Activated naive CD8-positive, alpha-beta T cell (primary cell): ENCODE measurements around the gene NEURL1B.

Source experiments
- H3K27ac Mint-ChIP-seq: one replicate; pipeline ENCODE4 v1.8.0; 2021; ENCODE audit warnings: mixed read lengths
- H3K27me3 Mint-ChIP-seq: one replicate; pipeline ENCODE4 v1.8.0; 2021; ENCODE audit warnings: mixed read lengths
- H3K36me3 Mint-ChIP-seq: one replicate; pipeline ENCODE4 v1.8.0; 2021; ENCODE audit warnings: mixed read lengths
- H3K4me1 Mint-ChIP-seq: one replicate; pipeline ENCODE4 v1.8.0; 2021; ENCODE audit warnings: low read depth, mixed read lengths
- H3K4me3 Mint-ChIP-seq: one replicate; pipeline ENCODE4 v1.8.0; 2021; ENCODE audit warnings: mild to moderate bottlenecking, mixed read lengths
- H3K9me3 Mint-ChIP-seq: one replicate; pipeline ENCODE4 v1.8.0; 2021; ENCODE audit warnings: low read depth, mixed read lengths

The NEURL1B gene

GRCh38 chr5:172694541-172694940, 53.5 kb downstream of the NEURL1B start:
- peaks cover 1% of the 10 kb centered on the region for H3K27me3 Mint-ChIP-seq
- no peak overlapping the region for H3K27ac Mint-ChIP-seq
- peaks cover 9% of the 10 kb centered on the region for H3K4me1 Mint-ChIP-seq
- no peaks in the 10 kb centered on the region for H3K36me3 Mint-ChIP-seq
- no peaks in the 10 kb centered on the region for H3K9me3 Mint-ChIP-seq
- H3K4me3 Mint-ChIP-seq, result no peak overlapping the region

- H3K4me3 Mint-ChIP-seq, result no peak overlapping the region
- H3K27me3 Mint-ChIP-seq, result peaks cover 2% of the 10 kb centered on the region
- H3K27ac Mint-ChIP-seq, result peak overlapping the region; percentile 34
- no peaks in the 10 kb centered on the region for H3K36me3 Mint-ChIP-seq
- peaks cover 9% of the 10 kb centered on the region for H3K4me1 Mint-ChIP-seq
- H3K9me3 Mint-ChIP-seq, result no peaks in the 10 kb centered on the region
Measured at GRCh38 chr5:172695232-172696054, 54.4 kb downstream of the NEURL1B start.

DNA sequence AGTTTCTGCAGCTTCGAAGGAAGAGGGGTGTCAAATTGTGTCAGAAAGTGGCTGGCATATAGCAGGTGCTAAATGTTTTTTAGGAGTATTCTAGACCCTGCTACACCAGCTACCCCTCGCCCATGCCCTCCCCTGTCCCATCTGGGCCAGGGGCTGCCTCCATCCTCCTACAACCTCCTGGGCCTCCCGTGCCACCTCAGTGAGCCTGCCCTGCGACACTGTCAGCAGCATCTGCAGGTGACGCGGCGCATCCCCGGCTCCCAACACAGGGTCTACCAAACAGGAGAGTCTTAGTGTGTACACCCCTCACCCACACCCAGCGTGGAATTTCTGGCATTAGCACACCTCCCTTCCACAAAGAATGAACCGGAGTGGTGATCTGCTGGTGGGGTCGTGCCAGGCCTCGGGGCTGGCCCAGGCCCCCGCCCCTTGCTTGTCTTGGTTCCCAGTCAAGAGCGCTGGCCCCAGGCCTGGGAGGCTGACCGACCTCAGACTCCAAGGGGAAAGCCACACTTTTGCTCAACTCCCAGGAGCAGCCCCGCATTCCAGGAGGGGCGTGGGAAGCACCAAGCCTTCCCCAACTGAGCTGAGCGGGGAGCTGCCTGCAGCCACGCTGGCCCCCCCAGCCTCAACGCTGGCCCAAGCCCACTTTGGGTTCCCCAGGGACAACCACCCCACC, 55.2 kb downstream of the NEURL1B start:
- no peaks in the 10 kb centered on the region for H3K36me3 Mint-ChIP-seq
- H3K27ac Mint-ChIP-seq, result no peak overlapping the region
- H3K4me3 Mint-ChIP-seq, result peak overlapping the region; percentile 17
- H3K27me3 Mint-ChIP-seq, result peaks cover 7% of the 10 kb centered on the region
- H3K4me1 Mint-ChIP-seq, result peaks cover 9% of the 10 kb centered on the region
- no peaks in the 10 kb centered on the region for H3K9me3 Mint-ChIP-seq

DNA sequence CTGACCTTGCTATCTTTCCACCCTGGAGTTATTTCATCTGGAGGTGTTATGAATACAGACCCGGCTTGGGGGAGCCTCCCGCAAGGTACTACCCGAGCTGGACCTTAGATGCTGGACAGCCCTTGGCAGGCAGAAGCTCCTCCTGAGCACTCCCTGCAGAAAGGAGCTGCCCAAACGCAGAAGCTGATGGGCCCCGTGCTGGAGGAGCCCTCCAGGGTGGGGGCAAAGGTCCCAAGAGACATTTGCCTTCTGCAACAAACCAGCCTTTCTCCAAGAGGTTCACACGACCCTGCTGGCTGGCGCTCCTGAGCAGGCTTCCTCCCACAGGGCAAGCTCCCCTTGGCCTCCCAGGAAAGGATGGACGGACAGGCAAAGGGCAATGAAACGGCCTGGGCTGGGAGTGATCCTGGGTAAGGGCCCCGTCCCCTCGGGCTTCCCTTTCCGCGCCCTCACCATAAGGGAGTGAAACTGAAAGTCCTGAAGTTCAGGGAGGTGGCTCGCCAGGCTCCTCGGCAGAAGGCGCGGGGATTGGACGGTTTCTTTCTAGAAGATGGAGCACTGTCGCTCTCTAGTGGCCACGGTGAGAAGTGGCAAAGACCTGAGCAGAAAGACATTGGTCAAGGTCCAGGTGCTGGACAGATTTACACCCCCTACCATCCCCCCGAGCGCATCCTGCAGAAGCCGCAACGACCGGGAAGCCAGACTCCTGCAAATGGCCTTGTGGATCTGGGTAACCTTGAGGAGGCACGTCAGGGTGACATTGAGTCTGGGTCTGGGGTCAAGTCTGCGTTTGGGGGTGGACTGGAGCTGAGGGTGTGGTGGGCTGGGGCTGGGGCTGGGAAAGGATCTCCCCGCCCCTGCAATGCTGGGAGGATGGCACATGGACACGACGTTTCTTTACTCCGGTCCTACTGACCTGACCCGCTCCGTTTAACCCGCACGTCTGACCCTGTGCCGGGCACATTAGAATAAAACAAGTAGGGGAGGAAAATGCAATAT, 56.4 kb downstream of the NEURL1B start:
- H3K4me3 Mint-ChIP-seq, result peak overlapping the region; percentile 87
- H3K27me3 Mint-ChIP-seq, result peaks cover 12% of the 10 kb centered on the region
- H3K27ac Mint-ChIP-seq, result peak overlapping the region; percentile 50
- no peaks in the 10 kb centered on the region for H3K9me3 Mint-ChIP-seq
- peaks cover 14% of the 10 kb centered on the region for H3K4me1 Mint-ChIP-seq
- H3K36me3 Mint-ChIP-seq, result no peaks in the 10 kb centered on the region

DNA sequence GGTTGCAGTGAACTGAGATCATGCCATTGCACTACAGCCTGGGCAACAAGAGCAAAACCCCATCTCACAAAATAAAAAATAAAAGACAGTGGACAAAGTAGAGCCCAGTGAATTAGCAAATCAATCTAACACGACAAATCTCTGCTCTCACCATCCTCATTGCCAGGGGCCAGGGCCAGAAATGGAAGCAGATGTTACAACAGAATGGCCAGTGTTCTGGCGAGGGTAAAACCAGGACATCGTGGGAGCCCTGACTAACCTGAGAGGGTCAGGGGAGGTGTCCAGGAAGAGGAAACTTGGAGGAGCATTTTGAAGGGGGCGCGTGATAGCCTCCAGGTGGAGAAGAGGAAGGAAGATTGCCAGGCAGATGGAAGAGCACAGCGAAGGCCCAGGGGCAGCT, 58.4 kb downstream of the NEURL1B start:
- Mint-ChIP-seq H3K4me1 (peaks cover 14% of the 10 kb centered on the region), H3K36me3 (no peaks in the 10 kb centered on the region), H3K4me3 (no peak overlapping the region), H3K9me3 (no peaks in the 10 kb centered on the region), H3K27ac (no peak overlapping the region), H3K27me3 (peaks cover 21% of the 10 kb centered on the region)

- no peak overlapping the region for H3K27ac Mint-ChIP-seq
- peaks cover 14% of the 10 kb centered on the region for H3K4me1 Mint-ChIP-seq
- H3K9me3 Mint-ChIP-seq, result no peaks in the 10 kb centered on the region
- no peaks in the 10 kb centered on the region for H3K36me3 Mint-ChIP-seq
- peaks cover 24% of the 10 kb centered on the region for H3K27me3 Mint-ChIP-seq
- no peak overlapping the region for H3K4me3 Mint-ChIP-seq
Measured at GRCh38 chr5:172699999-172700364, 58.9 kb downstream of the NEURL1B start.

- no peak overlapping the region for H3K27ac Mint-ChIP-seq
- no peaks in the 10 kb centered on the region for H3K36me3 Mint-ChIP-seq
- H3K27me3 Mint-ChIP-seq, result peaks cover 26% of the 10 kb centered on the region
- H3K9me3 Mint-ChIP-seq, result no peaks in the 10 kb centered on the region
- no peak overlapping the region for H3K4me3 Mint-ChIP-seq
- H3K4me1 Mint-ChIP-seq, result peaks cover 14% of the 10 kb centered on the region
Measured at GRCh38 chr5:172700365-172701290, 59.6 kb downstream of the NEURL1B start.

DNA sequence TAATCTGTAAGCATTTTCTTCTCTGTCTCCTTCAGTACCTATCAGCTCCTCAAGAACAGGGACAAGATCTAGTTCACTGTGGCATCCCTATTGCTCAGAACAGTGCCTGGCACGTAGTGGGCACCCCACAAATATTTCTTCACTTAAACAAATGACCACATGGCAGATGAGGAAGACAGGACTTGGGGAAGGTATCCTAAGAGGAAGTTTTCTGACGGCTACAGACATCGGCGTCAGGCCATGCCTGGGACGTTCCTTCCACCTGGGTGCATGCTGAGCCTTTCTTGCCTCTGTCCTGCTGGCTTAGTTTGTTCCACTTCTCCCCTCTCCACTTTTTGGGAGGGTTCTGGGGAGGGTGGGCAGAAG, 60.2 kb downstream of the NEURL1B start:
- Mint-ChIP-seq H3K36me3 (no peaks in the 10 kb centered on the region), H3K9me3 (no peaks in the 10 kb centered on the region), H3K27me3 (peaks cover 31% of the 10 kb centered on the region), H3K4me1 (peaks cover 14% of the 10 kb centered on the region), H3K4me3 (no peak overlapping the region), H3K27ac (no peak overlapping the region)

- Mint-ChIP-seq H3K4me3 (no peak overlapping the region), H3K27ac (no peak overlapping the region), H3K27me3 (peaks cover 34% of the 10 kb centered on the region), H3K36me3 (no peaks in the 10 kb centered on the region), H3K4me1 (peaks cover 5% of the 10 kb centered on the region), H3K9me3 (no peaks in the 10 kb centered on the region)
Measured at GRCh38 chr5:172703952-172704351, 62.9 kb downstream of the NEURL1B start.

GRCh38 chr5:172705576-172706084, 64.6 kb downstream of the NEURL1B start:
- Mint-ChIP-seq H3K27ac (no peak overlapping the region), H3K27me3 (peaks cover 32% of the 10 kb centered on the region), H3K9me3 (no peaks in the 10 kb centered on the region), H3K36me3 (no peaks in the 10 kb centered on the region), H3K4me3 (no peak overlapping the region), H3K4me1 (peaks cover 5% of the 10 kb centered on the region)

DNA sequence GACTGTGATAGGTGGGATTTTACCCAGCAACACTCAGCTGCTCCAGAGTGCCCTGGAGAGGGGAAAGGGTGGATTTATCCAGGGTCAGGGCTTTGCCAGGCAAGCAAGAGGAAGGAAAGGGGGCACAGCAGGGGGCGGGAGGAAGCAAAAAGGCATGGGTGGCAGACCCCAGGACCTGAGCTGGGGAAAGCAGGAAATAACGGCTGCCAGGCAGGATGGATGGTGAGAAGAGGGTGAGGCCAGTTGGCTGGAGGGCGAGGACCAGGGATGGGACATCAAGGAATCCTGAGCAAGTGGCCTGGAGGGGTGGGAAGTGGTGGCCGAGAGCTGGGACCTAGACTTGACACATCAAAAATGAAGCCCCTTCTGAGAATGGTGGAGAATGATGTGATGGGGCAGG, 65.7 kb downstream of the NEURL1B start:
- Mint-ChIP-seq H3K27me3 (peaks cover 22% of the 10 kb centered on the region), H3K4me3 (no peak overlapping the region), H3K27ac (no peak overlapping the region), H3K4me1 (peaks cover 1% of the 10 kb centered on the region), H3K9me3 (no peaks in the 10 kb centered on the region), H3K36me3 (no peaks in the 10 kb centered on the region)

DNA sequence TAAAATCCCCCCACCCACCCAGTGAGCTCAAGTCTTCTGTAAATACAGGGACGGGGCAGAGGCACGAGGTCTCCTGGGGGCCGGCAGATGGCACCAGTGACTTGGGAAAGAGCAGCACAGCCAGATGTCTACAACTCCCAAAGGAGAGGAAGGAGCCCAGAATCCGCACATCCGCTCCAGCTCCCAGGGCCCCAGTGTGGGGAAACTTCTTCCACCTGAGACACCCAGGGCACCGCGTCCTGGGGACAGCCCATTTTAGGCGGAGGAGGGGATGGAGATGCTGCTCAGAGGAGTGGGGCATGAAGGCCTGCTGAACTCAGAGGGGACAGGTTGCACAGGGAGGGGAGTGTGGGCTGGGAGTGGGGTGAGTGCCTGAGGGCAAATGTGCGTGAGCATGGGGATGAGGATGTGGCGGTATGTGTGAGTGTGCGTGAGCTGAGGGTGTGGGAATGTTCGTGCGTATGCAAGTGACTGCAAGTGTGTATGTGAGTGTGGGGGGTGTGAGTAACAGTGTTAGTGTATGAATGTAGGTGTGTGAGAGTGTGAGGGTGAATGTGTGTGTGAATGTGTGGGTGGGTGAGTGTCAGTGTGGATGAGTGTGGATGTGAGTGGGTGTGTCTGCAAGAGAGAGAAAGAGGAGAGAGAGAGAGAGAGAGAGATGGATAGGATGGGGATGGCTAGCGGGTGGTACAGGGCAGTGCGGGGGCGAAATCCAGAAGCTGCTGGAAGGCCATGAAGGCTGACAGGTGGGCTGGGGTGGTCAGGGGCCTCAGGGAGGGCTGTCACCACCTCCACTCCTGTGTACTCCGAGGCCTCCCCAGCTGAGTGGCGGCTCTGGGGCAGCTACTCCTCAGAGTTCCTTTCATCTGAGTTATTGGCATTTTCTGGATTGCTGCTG, 66.5 kb downstream of the NEURL1B start:
- no peak overlapping the region for H3K27ac Mint-ChIP-seq
- H3K4me3 Mint-ChIP-seq, result no peak overlapping the region
- H3K27me3 Mint-ChIP-seq, result peaks cover 22% of the 10 kb centered on the region
- H3K9me3 Mint-ChIP-seq, result no peaks in the 10 kb centered on the region
- H3K36me3 Mint-ChIP-seq, result no peaks in the 10 kb centered on the region
- H3K4me1 Mint-ChIP-seq, result no peaks in the 10 kb centered on the region

DNA sequence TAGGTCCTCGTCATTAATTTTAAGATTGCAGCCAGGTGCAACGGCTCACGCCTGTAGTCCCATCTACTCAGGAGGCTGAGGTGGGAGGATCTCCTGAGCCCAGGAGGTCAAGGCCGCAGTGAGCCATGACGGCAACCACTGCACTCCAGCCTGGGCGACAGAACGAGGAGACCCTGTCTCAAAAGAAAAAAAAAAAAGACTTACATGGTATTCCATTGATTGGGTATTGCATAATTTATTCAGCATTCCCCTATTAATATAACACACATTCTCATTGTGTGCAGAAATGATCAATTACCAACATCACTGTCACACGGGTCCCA, 67.1 kb downstream of the NEURL1B start:
- Mint-ChIP-seq H3K27ac (no peak overlapping the region), H3K9me3 (no peaks in the 10 kb centered on the region), H3K36me3 (no peaks in the 10 kb centered on the region), H3K4me1 (no peaks in the 10 kb centered on the region), H3K4me3 (no peak overlapping the region), H3K27me3 (peaks cover 17% of the 10 kb centered on the region)
